ENCODE data around the gene PLEKHM2. TPM values are rescaled to one million over a fixed set of nuclear protein-coding genes. Genes with fewer than 3 reads are reported as not detected.
A peak's percentile ranks its signal among the peaks of the same experiment; 100 is the strongest.
"Not testable (repeated sequence)": the region's sequence is repeated elsewhere in the genome, so short reads cannot be mapped to it uniquely, and the experiment has no call there.

PLEKHM2 gene
- total RNA-seq, 1 experiment from 2014 or later: 37.0 TPM

DNA sequence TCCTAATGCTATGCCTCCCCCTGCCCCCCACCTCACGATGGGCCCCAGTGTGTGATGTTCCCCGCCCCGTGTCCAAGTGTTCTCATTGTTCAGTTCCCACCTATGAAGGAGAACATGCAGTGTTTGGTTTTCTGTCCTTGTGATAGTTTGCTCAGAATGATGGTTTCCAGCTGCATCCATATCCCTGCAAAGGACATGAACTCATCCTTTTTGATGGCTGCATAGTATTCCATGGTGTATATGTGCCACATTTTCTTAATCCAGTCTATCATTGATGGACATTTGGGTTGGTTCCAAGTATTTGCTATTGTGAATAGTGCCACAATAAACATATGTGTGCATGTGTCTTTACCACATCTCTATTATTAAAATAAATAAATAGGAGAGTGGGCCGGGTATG lies 15.2 kb downstream of the PLEKHM2 start:
- not testable (repeated sequence) for DNase-seq (ENCODE audit: low read depth)

DNA sequence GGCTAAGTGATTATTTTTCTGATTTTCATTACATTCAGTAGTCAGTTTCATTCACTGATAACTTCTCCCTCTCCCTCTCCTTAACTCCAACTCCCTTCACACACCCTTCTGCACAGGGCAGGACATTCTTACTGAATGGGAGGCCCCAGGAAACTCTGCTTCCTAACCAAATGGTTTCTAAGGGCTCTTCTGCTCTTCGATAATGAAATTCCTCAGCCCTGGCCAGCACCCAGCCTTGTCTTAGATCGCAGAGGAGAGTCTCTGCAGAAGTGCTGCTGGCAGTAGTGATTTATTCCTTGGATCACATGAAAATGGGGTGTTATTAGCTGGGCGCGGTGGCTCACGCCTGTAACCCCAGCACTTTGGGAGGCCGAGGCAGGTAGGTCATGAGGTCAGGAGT lies 16.4 kb downstream of the PLEKHM2 start:
- no peak for DNase-seq (ENCODE audit: low read depth)

DNA sequence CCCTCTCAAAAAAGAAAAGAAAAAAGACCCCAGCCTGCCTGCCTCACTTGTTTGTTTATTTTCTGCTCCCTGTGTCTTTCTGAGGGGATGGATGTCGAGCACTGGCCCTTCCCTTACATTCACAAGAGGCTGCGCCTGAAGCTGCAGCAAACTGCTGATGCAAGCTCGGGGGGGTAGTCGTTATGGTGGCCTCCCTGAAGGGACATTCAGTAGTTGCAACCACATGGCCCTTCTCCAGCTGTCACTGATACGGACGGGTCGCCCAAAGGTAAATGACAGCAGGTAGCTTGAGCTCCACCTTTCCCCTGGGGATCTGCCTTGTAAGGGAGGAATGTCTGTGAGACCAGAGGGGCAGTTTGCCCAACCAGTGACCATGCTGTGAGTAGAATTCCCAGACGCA lies 17.7 kb downstream of the PLEKHM2 start:
- no peak for DNase-seq (ENCODE audit: low read depth)

DNA sequence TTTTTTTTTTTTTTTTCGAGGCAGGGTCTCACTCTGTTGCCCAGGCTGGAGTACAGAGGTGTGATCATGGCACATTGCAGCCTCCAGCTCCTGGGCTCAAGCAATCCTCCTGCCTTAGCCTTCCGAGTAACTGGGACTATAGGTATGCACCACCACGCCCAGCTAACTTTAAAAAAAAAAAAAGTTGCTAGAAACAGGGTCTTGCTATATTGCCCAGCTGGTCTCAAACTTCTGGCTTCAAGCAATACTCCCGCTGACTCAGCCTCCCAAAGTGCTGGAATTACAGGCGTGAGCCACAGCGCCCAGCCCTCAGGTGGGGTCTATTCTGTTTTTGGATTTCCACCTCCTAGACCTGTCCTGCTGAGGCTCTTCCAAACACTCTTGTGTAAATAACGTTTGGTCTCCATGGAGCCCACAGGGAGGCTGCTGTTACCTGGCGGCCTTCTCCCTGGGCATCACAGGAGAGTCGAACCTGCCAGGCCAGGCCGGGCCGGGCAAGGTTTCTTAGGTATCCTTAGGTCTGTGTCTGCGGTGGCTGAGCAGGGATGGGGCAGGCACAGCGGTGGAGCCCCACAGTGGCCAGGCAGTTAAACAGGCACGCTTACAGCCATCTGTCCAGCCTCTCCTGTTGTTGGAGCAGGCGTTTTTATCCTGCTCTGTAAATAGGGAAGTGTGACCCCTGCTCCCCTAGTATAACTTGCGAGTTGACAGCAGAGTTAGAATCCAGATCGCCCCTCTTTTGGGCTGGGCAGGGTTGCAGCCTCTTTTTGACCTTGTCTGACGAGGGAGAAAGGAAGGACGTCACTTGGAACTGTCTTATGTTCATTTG lies 18.8 kb downstream of the PLEKHM2 start:
- peak; percentile 17 for DNase-seq (ENCODE audit: low read depth)

DNA sequence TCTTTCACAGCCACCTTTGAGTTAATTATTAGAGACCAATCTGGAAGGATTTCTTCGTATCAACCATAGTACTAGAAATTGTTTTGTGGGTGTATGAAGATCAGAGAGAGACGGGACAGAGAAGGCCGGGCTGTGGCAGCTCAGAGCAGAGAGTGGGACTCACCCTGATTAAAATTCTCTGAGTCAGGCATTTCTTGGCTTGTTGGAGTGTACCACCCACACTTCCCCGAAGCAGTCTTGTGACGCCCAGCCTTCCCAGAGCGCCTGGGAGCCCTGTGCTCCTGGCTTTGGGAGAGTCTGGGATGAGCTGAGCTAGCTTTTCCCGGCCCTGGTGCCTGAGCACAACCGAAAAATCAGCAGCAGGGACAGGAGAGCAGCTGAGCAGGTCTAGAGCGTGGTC lies 19.4 kb downstream of the PLEKHM2 start:
- DNase-seq (ENCODE audit: low read depth): peak; percentile 88

DNA sequence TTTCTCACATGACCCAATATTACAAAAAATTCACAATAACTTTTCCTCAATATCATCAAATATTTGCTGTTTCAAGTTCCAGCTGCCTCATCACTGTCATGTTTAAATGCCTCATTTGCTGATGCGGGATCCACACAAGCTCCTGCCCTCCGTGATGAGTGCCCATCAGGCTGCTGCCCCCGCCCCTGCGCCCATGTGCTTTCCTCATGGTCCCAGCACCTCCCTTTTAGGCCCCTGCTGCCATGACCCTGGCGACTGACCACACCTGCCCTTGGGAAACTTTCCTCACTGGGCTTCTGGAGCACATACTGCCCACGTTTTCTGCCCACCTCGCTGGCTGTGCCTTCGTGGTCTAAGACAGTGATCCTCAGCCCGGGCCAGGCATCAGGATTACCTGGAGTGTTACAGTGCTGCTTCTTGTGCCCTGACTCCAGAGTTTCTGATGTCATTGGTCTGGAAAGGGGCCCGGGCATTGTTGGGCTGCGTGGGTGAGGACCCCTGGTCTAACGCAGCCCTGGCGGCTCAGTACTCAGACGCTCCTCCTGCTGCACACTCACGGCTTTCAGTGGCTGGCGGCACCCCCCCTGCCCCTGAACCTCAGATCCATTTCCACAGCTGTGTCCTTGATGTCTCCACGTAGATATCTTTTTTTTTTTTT lies 20.5 kb downstream of the PLEKHM2 start:
- DNase-seq (ENCODE audit: low read depth): no peak

DNA sequence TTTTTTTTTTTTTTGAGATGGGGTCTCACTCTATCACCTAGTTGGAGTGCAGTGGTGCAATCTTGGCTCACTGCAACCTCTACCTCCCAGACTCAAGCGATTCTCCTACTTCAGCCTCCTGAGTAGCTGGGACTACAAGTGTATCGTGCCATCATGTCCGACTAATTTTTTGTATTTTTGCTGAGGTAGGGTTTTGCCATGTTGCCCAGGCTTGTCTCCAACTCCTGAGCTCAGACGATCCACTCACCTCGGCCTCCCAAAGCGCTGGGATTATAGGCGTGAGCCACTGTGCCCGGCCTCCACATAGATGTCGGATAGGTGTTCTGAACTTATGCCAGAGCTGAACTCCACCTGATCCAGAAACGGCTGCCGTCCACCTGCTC lies 21.1 kb downstream of the PLEKHM2 start:
- no peak for DNase-seq (ENCODE audit: low read depth)

DNA sequence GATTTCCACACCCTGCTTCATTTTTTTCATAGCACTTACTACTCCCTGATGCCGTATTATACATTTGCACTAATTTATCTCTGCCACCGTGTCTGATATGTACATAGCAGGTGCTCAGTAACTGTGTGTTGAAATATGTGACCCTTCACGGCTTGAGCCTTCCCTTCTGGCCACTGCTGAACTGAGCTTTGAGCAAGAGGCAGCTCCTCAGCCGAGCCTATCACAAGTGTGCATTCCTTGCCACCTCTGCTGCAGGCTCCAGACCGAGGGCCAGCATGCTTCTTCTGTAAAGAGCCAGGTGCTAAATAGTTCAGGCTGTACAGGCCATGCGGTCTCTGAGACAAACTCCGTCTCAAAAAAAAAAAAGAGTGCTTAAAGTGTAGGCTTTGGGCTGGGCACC lies 22.6 kb downstream of the PLEKHM2 start:
- no peak for DNase-seq (ENCODE audit: low read depth)

DNA sequence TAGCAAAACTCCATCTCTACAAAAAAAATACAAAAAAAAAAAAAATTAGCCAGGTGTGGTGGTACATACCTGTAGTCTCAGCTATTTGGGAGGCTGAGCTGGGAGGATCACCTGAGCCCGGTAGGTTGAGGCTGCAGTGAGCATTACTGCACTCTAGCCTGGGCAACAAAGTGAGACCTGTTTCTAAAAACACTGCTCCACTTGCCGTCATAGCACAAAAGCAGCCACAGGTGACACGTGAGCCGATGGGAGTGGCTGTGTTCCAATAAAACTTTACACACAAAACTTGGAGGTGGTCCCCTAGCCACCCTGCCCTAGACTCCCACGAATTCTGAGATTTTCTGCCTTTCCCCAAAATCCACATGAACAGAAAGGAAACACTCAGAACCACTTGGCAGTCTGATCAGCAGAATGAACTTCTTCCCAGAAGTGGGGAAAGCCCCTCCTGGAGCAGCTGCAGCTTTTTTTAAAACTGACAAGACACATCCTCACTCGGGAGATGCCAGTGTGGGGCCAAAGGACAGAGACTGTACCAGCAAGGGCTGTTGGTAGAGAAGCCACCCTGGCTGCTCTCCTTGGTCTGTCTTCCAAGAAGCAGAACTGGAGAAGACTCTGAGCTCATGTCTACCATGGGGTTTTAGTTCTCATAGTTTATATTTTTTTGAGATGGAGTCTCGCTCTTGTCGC lies 23.3 kb downstream of the PLEKHM2 start:
- no peak for DNase-seq (ENCODE audit: low read depth)

DNA sequence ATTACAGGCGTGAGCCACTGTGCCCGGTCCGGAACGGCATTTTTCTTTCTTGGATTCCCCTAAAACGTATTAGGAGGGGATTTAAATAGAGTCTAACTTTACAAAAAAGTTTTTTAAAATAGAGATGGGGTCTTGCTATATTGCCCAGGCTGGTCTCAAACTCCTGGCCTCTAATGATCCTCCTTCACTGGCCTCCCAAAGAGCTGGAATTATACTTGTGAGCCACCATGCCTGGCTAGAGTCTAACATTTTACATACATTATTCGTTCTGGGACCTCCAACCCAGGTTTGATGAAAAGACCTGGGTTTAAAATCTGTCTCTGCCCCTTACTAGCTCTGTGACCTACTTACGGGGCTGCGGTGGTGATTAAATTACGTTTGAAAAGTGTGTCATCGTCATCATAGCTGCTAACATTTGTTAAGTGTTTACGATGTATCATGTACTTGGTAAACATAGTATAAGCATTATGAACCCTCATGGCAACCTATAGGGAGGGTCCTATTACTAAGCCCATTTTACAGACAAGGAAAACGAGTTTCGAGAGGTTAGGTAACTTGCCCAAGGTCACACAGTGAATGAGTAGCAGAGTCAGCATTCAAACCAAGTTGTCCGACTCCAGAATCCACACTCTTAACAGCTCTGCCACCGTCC lies 24.5 kb downstream of the PLEKHM2 start:
- no peak for DNase-seq (ENCODE audit: low read depth)

DNA sequence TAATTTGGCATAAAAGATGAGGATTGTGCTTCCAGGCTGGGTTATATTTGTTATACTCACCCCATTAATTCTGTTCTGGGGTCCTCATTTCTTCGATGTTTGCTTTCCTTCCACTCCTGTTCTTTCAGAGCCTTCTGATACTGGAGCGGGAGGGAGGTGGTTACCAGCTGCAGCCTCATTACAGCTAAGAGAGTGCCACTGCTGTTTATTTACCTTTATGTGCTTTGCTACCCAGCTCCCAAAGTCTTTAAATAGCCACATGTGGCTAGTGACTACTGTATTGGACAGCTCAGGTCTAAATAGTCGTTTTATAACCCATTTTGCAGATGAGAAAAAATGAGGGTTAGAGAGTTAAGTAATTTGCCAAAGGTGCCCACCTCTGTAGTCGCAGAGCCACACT lies 25.1 kb downstream of the PLEKHM2 start:
- no peak for DNase-seq (ENCODE audit: low read depth)

DNA sequence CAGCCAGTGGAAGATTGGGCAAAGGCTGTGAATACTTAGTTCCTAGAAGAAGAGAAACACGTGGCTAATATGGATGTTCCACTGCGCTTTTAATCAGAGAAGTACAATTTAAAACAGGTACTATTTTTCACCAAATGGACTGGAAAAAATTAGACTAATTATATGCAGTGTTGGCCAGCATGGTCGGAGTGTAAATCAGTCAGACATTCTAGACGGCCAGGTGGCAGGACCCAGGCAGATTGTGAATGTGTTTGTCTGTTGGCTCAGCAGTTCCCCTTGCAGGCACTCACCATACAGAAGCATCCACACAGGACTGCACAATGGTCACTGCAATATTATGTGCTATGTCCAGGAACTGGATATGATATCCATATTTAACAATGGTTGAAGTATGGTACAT lies 28.0 kb downstream of the PLEKHM2 start:
- DNase-seq (ENCODE audit: low read depth): no peak

DNA sequence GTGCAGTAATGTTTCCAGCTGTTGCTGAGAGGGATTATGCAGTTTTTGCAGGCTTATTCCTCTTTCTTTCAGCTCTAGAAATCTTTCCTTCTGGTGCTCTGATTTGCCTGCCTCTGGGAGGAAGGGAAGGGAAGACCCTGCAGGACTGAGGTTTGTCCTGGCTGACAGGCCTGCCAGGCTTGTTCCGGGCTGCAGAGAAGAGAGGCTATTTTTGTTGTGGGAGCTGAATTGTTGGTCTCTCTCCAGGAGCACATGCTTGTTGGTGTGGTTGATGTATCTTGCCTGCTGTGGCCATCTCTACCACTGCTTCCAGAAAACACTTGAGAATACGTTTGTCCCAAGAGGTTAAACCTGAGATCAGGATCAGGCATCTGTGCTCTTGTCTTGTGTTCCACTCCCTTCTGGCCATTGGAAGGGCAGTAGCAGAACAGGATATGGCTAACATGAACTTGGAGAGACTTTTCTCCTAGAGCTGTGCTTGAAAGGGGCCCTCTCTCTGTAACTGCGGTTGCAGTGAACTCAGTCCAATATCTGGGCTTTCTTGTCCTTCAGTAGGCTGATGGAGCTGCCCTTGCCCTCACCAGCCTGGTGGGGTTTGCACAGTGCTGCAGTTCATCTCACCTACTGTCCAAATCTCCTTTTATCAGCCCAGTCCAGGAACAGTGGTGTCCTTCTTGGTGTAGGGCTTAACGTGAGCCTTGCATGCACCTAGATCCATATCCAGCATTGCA lies 30.5 kb downstream of the PLEKHM2 start:
- peak; percentile 82 for DNase-seq (ENCODE audit: low read depth)

DNA sequence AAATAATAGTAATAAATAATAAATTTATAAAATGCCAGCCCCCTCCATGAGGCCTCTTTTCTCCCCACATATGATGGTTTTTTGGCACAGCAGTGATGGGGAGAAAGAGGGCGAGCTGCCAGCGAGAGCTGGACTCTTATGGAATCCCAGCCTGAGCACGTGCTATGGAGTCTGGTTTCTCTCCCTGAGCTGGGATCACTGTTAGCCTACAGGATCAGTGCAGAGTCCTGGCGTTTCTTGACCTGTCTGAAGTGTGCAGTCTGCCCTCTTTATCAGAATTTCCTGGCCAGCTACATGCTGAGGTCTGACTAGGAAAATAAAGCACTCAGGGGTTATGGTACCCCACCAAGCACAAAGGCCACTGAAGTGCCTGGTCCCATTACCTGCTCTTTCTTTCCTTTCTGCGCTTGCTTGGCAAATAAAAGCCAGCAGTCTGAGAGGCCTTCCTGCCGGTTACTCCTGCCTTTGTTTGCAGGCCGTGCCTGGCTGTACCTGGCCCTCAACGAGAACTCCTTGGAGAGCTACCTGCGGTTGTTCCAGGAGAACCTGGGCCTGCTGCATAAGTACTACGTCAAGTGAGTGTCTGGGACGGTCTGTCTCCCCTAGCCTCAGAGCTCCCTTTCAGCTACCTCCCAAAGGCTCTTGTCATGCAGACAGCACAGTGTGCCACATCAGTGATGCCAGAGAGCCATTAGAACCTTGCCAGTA lies 33.5 kb downstream of the PLEKHM2 start:
- DNase-seq (ENCODE audit: low read depth): no peak

DNA sequence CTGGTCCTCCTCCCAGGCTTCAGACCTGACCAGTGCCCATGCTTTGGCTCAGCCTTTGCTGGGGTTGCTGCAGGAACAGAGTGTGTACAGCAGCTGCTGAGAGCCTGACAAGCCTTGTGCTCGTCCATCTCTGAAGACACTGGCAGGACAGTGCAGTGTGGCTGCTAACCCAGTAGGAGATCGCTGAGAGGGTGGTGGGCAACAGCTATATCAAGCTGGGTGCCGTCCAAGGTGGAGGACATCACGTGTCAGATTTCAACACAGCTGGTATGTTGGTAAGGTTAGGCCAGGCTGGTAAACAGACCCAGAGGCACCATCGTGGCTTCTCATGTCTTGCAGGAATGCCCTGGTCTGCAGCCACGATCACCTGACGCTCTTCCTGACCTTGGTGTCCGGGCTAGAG lies 34.1 kb downstream of the PLEKHM2 start:
- DNase-seq (ENCODE audit: low read depth): no peak

DNA sequence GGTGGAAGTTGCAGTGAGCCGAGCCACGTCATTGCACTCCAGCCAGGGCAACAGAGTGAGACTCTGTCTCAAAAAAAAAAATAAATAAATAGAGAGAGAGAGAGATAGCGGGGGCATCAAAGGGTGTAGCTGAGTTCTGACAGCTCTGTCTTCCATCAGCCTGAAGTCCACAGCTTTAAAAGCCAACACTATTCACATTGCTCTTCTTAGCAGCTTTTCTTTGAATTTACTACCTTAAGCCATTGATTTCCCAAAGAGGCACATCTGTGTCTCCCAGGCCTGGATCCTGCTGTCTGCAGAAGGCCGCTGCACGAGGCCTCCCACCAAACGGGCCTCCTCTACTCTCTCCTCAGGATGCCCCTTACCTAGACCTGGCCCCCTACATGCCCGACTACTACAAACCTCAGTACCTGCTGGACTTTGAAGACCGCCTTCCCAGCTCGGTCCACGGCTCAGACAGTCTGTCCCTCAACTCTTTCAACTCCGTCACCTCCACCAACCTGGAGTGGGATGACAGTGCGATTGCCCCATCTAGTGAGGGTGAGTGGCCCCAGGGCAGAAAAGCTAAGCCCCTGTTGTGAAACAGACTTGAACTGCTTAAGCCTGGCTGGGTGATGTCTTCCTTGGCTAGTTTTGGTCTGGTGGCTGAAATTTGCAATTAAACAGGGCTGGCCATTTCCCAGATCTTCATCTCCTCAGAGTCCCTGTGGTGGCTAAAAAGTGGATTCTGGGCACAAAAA lies 35.4 kb downstream of the PLEKHM2 start:
- DNase-seq (ENCODE audit: low read depth): no peak

DNA sequence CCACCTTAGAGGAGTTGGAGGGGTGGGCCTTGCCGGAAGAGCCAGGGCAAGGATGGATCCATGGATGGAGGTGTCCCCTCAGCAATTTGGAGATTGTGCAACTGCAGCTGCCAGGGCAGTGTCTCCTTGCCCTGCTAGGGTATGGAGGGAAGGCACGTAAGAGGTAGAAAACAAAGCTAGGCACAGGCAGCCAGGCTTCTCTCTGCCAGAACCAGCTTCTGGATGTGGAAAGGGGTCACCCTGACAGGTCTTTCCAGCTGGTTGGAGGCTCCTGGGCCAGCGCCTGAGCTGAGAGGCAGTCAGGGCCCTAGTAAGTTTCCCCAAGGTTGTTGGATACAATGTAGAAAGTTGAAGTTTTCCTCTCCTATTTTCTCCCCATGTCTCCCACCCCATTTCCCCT lies 36.7 kb downstream of the PLEKHM2 start:
- DNase-seq (ENCODE audit: low read depth): no peak

DNA sequence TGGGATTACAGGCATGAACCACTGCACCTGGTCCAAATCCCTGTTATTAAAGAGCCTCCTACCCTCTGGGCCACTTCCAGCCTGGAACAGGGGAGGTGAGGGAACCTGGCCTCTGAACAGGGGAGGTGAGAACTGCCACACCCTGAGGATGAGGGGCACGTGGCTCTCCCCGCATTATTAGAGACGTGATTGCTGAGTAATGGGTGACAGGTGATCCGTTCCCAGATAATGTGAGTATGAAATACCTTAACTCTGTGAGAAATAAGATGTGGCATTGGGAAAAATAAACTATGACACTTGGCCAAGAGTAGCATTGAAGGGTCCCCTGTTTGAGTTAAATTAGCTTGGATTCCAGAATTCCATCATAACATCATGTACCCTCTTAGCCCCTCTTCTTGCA lies 38.3 kb downstream of the PLEKHM2 start:
- DNase-seq (ENCODE audit: low read depth): no peak

DNA sequence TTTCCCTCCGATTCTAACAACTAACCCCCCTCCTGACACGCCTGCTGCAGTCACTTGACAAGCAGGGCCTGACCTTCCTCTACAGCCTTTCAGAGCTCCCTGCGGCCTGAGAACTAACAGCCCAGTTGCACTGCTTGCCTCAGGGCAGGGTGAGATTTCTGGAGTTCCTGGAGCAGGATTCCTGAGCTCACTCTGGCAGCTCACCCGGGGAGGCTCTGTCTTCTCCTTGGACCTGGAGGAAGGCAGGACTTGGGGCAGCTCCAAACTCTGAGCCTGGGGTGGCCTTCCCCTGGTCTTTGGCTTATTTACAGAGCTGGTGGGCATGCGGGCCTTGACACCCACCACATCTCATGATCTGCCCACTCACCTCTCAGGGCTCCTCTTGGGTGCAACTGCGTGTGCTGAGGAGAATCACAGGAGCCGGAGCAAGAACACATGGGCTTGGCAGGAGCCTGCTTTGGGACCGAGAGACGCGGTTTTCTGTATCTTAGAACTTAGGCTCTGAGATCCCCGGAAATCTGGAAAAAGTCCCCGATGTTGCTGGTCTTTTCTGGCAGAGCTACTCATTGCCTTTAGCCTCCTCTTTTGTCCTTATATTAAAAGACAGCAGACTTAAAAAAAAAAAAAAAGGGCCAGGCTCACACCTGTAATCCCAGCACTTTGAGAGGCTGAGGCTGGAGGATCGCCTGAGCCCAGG lies 38.9 kb downstream of the PLEKHM2 start:
- no peak for DNase-seq (ENCODE audit: low read depth)

Data from LHCN-M2 (cell line).